Right lobe of liver (tissue), 6 donors: ENCODE data around the gene TMEM86A. TPM values are rescaled to one million over a fixed set of nuclear protein-coding genes. Genes with fewer than 3 reads are reported as not detected.

Source experiments
- ATAC-seq, 4 donors: fragments of 200-7000 bp; cut with Tn5 transposase; one replicate each; pipeline ENCODE4 v1.9.1; 2020; ENCODE audit warnings: mild to moderate bottlenecking in 4 of 4, moderate library complexity in 4 of 4
- DNase-seq, 3 donors: peaks; one replicate each; pipeline ENCODE4 v3.0.0-alpha.2; 2020
- H3K27ac ChIP-seq, 3 donors: fragments of 200-600 bp; one replicate each; pipeline ENCODE4 v1.8.0; 2022
- H3K27me3 ChIP-seq, 2 donors: fragments of 200-600 bp; one replicate each; pipeline ENCODE4 v1.8.0; 2022
- H3K36me3 ChIP-seq, 4 donors: fragments of 200-600 bp; sonication (generic) in 1 of 4; one replicate each; pipeline versions ENCODE4 v1.5.1 to v1.8.0; 2017 to 2022; ENCODE audit warnings: control low read depth in 1 of 4
- H3K4me1 ChIP-seq, 4 donors: fragments of 200-600 bp; sonication (generic) in 1 of 4; one replicate each; pipeline versions ENCODE4 v1.5.1 to v1.8.0; 2017 to 2022; ENCODE audit warnings: control low read depth in 1 of 4
- H3K4me3 ChIP-seq, 3 donors: fragments of 200-600 bp; one replicate each; pipeline ENCODE4 v1.8.0; 2022
- H3K9me3 ChIP-seq, 4 donors: fragments of 200-600 bp; sonication (generic) in 1 of 4; one replicate each; pipeline versions ENCODE4 v1.5.1 to v1.8.0; 2017 to 2022; ENCODE audit warnings: control low read depth in 1 of 4
- CTCF ChIP-seq, 4 donors: fragments of 200-600 bp in 3 of 4; fragments of 450-650 bp in 1 of 4; IDR thresholded peaks; one replicate each; pipeline versions ENCODE4 v1.5.1 to v1.8.0; 2016 to 2022; ENCODE audit warnings: antibody characterized with exemption in 4 of 4, mild to moderate bottlenecking in 2 of 4
- POLR2A ChIP-seq: fragments of 450-650 bp; IDR thresholded peaks from one replicate; pipeline ENCODE4 v1.6.1; 2017; ENCODE audit warnings: antibody characterized with exemption, mild to moderate bottlenecking
- WGBS: methylation state at CpG from one replicate; pipeline ENCODE4 v1.1.6; 2018; ENCODE audit warnings: low coverage, low lambda C conversion rate; ENCODE audit not compliant: insufficient coverage; ENCODE audit errors: missing lambda C conversion rate; 5-methylcytosine and 5-hydroxymethylcytosine counted together
- intact Hi-C, 2 donors: fragments of 100-400 bp; cut with DNase I; formaldehyde crosslinking; loops; one replicate each; pipeline versions ENCODE4 v1.11.2 to v1.14.1; 2022
- total RNA-seq, 6 experiments: library from RNA; depleted of rRNA in 2 of 6; stranded (reverse); fragments of >200 nt in 2 of 6; fragmentation: NEBNext Ultra II Directional in 3 of 6; extraction: Animal tissue kit (Norgen Biotek cat#: 25700) in 3 of 6; gene quantifications; one replicate each; pipeline versions ENCODE4 v1.1.0 to v1.2.4, GENCODE V29; 2016 to 2023
- donor health status: DM: no; HTN: yes; CAD: no.
- donor health status: DM: no; HTN: no; CAD: no.
- donor health status: DM: no; HTN: no; CAD: no.
- donor health status: DM: no; HTN: yes; CAD: no.
- donor health status: DM: no; HTN: yes; CAD: no.

The TMEM86A gene
- total RNA-seq, 6 experiments from 2014 or later, result 2.0 to 4.9 (median 3.8) TPM

- Histone ChIP-seq H3K27ac (peak overlapping the region in 1 of 3 donors; percentile 39), H3K36me3 (peaks cover 0 to 3% (median 0%) of the 10 kb centered on the region in 4 donors), H3K4me3 (peak overlapping the region; percentile 25 to 49 (median 31)), H3K9me3 (no peaks in the 10 kb centered on the region), H3K27me3 (no peaks in the 10 kb centered on the region), H3K4me1 (no peaks in the 10 kb centered on the region)
- intact Hi-C loops, result no loop called here
- ATAC-seq (peak; percentile 65 to 75 (median 72)), DNase-seq (peak; percentile 41 to 61 (median 54))
- TF ChIP-seq CTCF (IDR thresholded peaks at IDR 0.05) (no peak), POLR2A (no peak)
- 15% methylated on average over 30 of the region's 34 CpGs for WGBS
Observed at GRCh38 chr11:18706330-18707243, 8.0 kb downstream of the TMEM86A start.

- TF ChIP-seq CTCF (IDR thresholded peaks at IDR 0.05) (no peak), POLR2A (no peak)
- Histone ChIP-seq H3K4me1 (no peaks in the 10 kb centered on the region), H3K4me3 (no peak overlapping the region), H3K9me3 (no peaks in the 10 kb centered on the region), H3K36me3 (no peaks in the 10 kb centered on the region), H3K27ac (no peak overlapping the region), H3K27me3 (no peaks in the 10 kb centered on the region)
- ATAC-seq (no peak), DNase-seq (no peak)
- 79% methylated on average over 4 of the region's 12 CpGs for WGBS
- intact Hi-C loops, result no loop called here
Observed at GRCh38 chr11:18707811-18708340, 9.3 kb downstream of the TMEM86A start.

- ATAC-seq (no peak), DNase-seq (no peak)
- intact Hi-C loops, result no loop called here
- H3K4me1 ChIP-seq, result no peaks in the 10 kb centered on the region
- H3K4me3 ChIP-seq, result no peak overlapping the region
- TF ChIP-seq CTCF (IDR thresholded peaks at IDR 0.05) (no peak), POLR2A (no peak)
- H3K36me3 ChIP-seq, result no peaks in the 10 kb centered on the region
- no CpG with 5 or more reads among the region's 4 CpGs for WGBS
- H3K9me3 ChIP-seq, result no peaks in the 10 kb centered on the region
- no peak overlapping the region for H3K27ac ChIP-seq
- H3K27me3 ChIP-seq, result no peaks in the 10 kb centered on the region
Observed at GRCh38 chr11:18709414-18709813, 10.8 kb downstream of the TMEM86A start.

GRCh38 chr11:18710545-18710944 is 12.0 kb downstream of the TMEM86A start:
- Histone ChIP-seq H3K4me1 (no peaks in the 10 kb centered on the region), H3K4me3 (no peak overlapping the region), H3K36me3 (no peaks in the 10 kb centered on the region), H3K27me3 (no peaks in the 10 kb centered on the region), H3K27ac (no peak overlapping the region), H3K9me3 (no peaks in the 10 kb centered on the region)
- intact Hi-C loops, result no loop called here
- no peak for TF ChIP-seq CTCF (IDR thresholded peaks at IDR 0.05)
- no peak for TF ChIP-seq POLR2A
- 50% methylated on average over 1 of the region's 5 CpGs for WGBS
- DNase-seq, result no peak
- no peak for ATAC-seq
